Right lobe of liver (tissue), 4 donors: ENCODE data around the gene KRTAP29-1.

ENCODE experiments used
- POLR2A ChIP-seq: fragments of 450-650 bp; IDR thresholded peaks from one replicate; pipeline ENCODE4 v1.6.1; 2017; ENCODE audit warnings: antibody characterized with exemption, mild to moderate bottlenecking
- TF ChIP-seq, protein P1 (sequence below), 4 donors: fragments of 200-600 bp in 3 of 4; fragments of 450-650 bp in 1 of 4; IDR thresholded peaks; one replicate each; pipeline versions ENCODE4 v1.5.1 to v1.8.0; 2016 to 2022; ENCODE audit warnings: antibody characterized with exemption in 4 of 4, mild to moderate bottlenecking in 2 of 4
- donor health status: DM: no; HTN: no; CAD: no.
- donor health status: DM: no; HTN: no; CAD: no.
- donor health status: DM: no; HTN: yes; CAD: no.

GRCh38 chr17:41296846-41297245, 5.8 kb downstream of the KRTAP29-1 start:
- no peak for TF ChIP-seq POLR2A
- TF ChIP-seq, protein P1, sequence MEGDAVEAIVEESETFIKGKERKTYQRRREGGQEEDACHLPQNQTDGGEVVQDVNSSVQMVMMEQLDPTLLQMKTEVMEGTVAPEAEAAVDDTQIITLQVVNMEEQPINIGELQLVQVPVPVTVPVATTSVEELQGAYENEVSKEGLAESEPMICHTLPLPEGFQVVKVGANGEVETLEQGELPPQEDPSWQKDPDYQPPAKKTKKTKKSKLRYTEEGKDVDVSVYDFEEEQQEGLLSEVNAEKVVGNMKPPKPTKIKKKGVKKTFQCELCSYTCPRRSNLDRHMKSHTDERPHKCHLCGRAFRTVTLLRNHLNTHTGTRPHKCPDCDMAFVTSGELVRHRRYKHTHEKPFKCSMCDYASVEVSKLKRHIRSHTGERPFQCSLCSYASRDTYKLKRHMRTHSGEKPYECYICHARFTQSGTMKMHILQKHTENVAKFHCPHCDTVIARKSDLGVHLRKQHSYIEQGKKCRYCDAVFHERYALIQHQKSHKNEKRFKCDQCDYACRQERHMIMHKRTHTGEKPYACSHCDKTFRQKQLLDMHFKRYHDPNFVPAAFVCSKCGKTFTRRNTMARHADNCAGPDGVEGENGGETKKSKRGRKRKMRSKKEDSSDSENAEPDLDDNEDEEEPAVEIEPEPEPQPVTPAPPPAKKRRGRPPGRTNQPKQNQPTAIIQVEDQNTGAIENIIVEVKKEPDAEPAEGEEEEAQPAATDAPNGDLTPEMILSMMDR (IDR thresholded peaks at IDR 0.05), result no peak
